ENCODE results near the gene FAM120B.

The FAM120B gene

GRCh38 chr6:170448751-170449630 is 142.4 kb downstream of the FAM120B start:
- no peaks in the 10 kb centered on the region for H3K36me3 Mint-ChIP-seq

GRCh38 chr6:170449835-170450753 is 143.5 kb downstream of the FAM120B start:
- H3K36me3 Mint-ChIP-seq, result no peaks in the 10 kb centered on the region
- H3K27me3 Mint-ChIP-seq, result no peaks in the 10 kb centered on the region
- peaks cover 5% of the 10 kb centered on the region for H3K4me1 Mint-ChIP-seq
- no peak overlapping the region for H3K4me3 Mint-ChIP-seq
- CTCF ChIA-PET, result no interaction called here
- no peak overlapping the region for H3K27ac Mint-ChIP-seq
- no peaks in the 10 kb centered on the region for H3K9me3 Mint-ChIP-seq
- no peak for DNase-seq

More at GRCh38 chr6:170448751-170449630, 142.4 kb downstream of the FAM120B start:
- Mint-ChIP-seq H3K9me3 (no peaks in the 10 kb centered on the region), H3K27me3 (peaks cover 4% of the 10 kb centered on the region), H3K4me1 (no peaks in the 10 kb centered on the region), H3K27ac (no peak overlapping the region), H3K4me3 (no peak overlapping the region)
- DNase-seq, result no peak
- CTCF ChIA-PET, result no interaction called here

- Mint-ChIP-seq H3K36me3 (no peaks in the 10 kb centered on the region), H3K9me3 (no peaks in the 10 kb centered on the region), H3K27ac (no peak overlapping the region), H3K4me3 (no peak overlapping the region), H3K4me1 (peaks cover 5% of the 10 kb centered on the region), H3K27me3 (no peaks in the 10 kb centered on the region)
- CTCF ChIA-PET, result no interaction called here
- no peak for DNase-seq
Observed at GRCh38 chr6:170450916-170451761, 144.6 kb downstream of the FAM120B start.

GRCh38 chr6:170451762-170452651 is 145.4 kb downstream of the FAM120B start:
- H3K4me3 Mint-ChIP-seq, result no peak overlapping the region
- peaks cover 5% of the 10 kb centered on the region for H3K4me1 Mint-ChIP-seq
- CTCF ChIA-PET, result no interaction called here
- no peaks in the 10 kb centered on the region for H3K36me3 Mint-ChIP-seq
- no peaks in the 10 kb centered on the region for H3K27me3 Mint-ChIP-seq
- DNase-seq, result no peak
- H3K9me3 Mint-ChIP-seq, result no peaks in the 10 kb centered on the region
- no peak overlapping the region for H3K27ac Mint-ChIP-seq

- no peak overlapping the region for H3K27ac Mint-ChIP-seq
- DNase-seq, result no peak
- H3K4me1 Mint-ChIP-seq, result peaks cover 5% of the 10 kb centered on the region
- CTCF ChIA-PET, result no interaction called here
- no peaks in the 10 kb centered on the region for H3K27me3 Mint-ChIP-seq
- H3K36me3 Mint-ChIP-seq, result no peaks in the 10 kb centered on the region
- H3K4me3 Mint-ChIP-seq, result no peak overlapping the region
- H3K9me3 Mint-ChIP-seq, result no peaks in the 10 kb centered on the region
Observed at GRCh38 chr6:170452767-170453545, 146.4 kb downstream of the FAM120B start.

- CTCF ChIA-PET, result no interaction called here
- Mint-ChIP-seq H3K27me3 (no peaks in the 10 kb centered on the region), H3K9me3 (no peaks in the 10 kb centered on the region), H3K27ac (no peak overlapping the region), H3K36me3 (no peaks in the 10 kb centered on the region), H3K4me1 (peaks cover 5% of the 10 kb centered on the region), H3K4me3 (no peak overlapping the region)
- DNase-seq, result no peak
Observed at GRCh38 chr6:170453586-170454511, 147.3 kb downstream of the FAM120B start.

- H3K27me3 Mint-ChIP-seq, result peaks cover 4% of the 10 kb centered on the region
- H3K4me3 Mint-ChIP-seq, result no peak overlapping the region
- CTCF ChIA-PET, result interaction anchor here (1.0 kb wide), 1 partner anchor 9 kb away, joined by 3 read pairs; no protein-coding TSS in a partner anchor
- peaks cover 8% of the 10 kb centered on the region for H3K4me1 Mint-ChIP-seq
- no peak for DNase-seq
- H3K27ac Mint-ChIP-seq, result peak overlapping the region; percentile 62
- H3K9me3 Mint-ChIP-seq, result no peaks in the 10 kb centered on the region
- no peaks in the 10 kb centered on the region for H3K36me3 Mint-ChIP-seq
Observed at GRCh38 chr6:170454512-170455285, 148.1 kb downstream of the FAM120B start.

- CTCF ChIA-PET, result interaction anchor here (1.0 kb wide), 1 partner anchor 9 kb away, joined by 3 read pairs; no protein-coding TSS in a partner anchor
Observed at GRCh38 chr6:170455335-170455979, 148.9 kb downstream of the FAM120B start.

GRCh38 chr6:170456334-170456733 is 149.8 kb downstream of the FAM120B start:
- Mint-ChIP-seq H3K27me3 (peaks cover 16% of the 10 kb centered on the region), H3K4me3 (no peak overlapping the region), H3K4me1 (peaks cover 12% of the 10 kb centered on the region), H3K36me3 (no peaks in the 10 kb centered on the region), H3K27ac (no peak overlapping the region), H3K9me3 (no peaks in the 10 kb centered on the region)
- no peak for DNase-seq
- CTCF ChIA-PET, result no interaction called here

More at GRCh38 chr6:170455335-170455979, 148.9 kb downstream of the FAM120B start:
- DNase-seq, result no peak
- Mint-ChIP-seq H3K4me1 (peaks cover 12% of the 10 kb centered on the region), H3K27ac (no peak overlapping the region), H3K9me3 (no peaks in the 10 kb centered on the region), H3K36me3 (no peaks in the 10 kb centered on the region), H3K27me3 (peaks cover 10% of the 10 kb centered on the region), H3K4me3 (no peak overlapping the region)
